Measurements from ENCODE around the gene PLVAP.

DNA sequence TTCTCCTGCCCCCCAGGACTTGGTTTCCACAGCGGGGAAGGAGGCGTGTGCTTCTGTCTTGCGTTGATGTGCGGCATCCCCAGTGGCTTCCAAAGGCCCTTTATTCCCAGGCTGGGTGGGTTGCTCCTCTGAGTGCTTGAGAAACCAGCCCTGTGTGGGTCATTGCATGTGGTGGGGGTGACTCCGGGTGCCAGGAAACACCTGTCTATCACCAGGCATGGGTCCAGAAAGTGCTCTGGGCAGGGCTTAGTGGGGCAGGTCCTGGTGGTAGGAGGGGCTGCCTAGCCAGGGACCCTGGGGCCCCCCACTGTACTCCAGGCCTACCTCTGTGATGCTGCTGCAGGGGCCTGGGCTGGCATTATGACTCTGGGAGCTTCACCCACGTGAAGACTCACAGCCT lies 58.2 kb downstream of the PLVAP start:
- TF ChIP-seq, protein P1, sequence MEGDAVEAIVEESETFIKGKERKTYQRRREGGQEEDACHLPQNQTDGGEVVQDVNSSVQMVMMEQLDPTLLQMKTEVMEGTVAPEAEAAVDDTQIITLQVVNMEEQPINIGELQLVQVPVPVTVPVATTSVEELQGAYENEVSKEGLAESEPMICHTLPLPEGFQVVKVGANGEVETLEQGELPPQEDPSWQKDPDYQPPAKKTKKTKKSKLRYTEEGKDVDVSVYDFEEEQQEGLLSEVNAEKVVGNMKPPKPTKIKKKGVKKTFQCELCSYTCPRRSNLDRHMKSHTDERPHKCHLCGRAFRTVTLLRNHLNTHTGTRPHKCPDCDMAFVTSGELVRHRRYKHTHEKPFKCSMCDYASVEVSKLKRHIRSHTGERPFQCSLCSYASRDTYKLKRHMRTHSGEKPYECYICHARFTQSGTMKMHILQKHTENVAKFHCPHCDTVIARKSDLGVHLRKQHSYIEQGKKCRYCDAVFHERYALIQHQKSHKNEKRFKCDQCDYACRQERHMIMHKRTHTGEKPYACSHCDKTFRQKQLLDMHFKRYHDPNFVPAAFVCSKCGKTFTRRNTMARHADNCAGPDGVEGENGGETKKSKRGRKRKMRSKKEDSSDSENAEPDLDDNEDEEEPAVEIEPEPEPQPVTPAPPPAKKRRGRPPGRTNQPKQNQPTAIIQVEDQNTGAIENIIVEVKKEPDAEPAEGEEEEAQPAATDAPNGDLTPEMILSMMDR (IDR thresholded peaks at IDR 0.05) = no peak
- TF ChIP-seq POLR2A (IDR thresholded peaks at IDR 0.05) = no peak
